Sigmoid colon (tissue), 7 donors: Measurements from ENCODE around the gene C1QTNF6. TPM values are rescaled to one million over a fixed set of nuclear protein-coding genes. Genes with fewer than 3 reads are reported as not detected.

Experiments
- DNase-seq: peaks from one replicate; pipeline ENCODE4 v3.0.0-alpha.2; 2019
- H3K27ac ChIP-seq, 4 donors: fragments of 200-600 bp; sonication (generic); one replicate each; pipeline ENCODE4 v1.5.1; 2016 to 2019; ENCODE audit warnings: mild to moderate bottlenecking in 1 of 4
- H3K27me3 ChIP-seq, 3 donors: fragments of 200-600 bp; sonication (generic); one replicate each; pipeline ENCODE4 v1.5.1; 2019; ENCODE audit warnings: mild to moderate bottlenecking in 1 of 3
- H3K36me3 ChIP-seq, 4 donors: fragments of 200-600 bp; sonication (generic); one replicate each; pipeline ENCODE4 v1.5.1; 2016 to 2019
- H3K4me1 ChIP-seq, 4 donors: fragments of 200-600 bp; sonication (generic); one replicate each; pipeline ENCODE4 v1.5.1; 2017 to 2019
- H3K4me3 ChIP-seq, 4 donors: fragments of 200-600 bp; sonication (generic); one replicate each; pipeline ENCODE4 v1.5.1; 2017 to 2019; ENCODE audit warnings: mild to moderate bottlenecking in 2 of 4, moderate library complexity in 1 of 4
- H3K9me3 ChIP-seq, 4 donors: fragments of 200-600 bp in 3 of 4; sonication (generic) in 3 of 4; one replicate each; pipeline versions ENCODE4 v1.5.1 to v1.6.1; 2013 to 2019
- CTCF ChIP-seq, 4 experiments: fragments of 450-650 bp in 3 of 4; fragments of 200-600 bp in 1 of 4; IDR thresholded peaks; one replicate each; pipeline ENCODE4 v1.5.1; 2016 to 2019; ENCODE audit warnings: antibody characterized with exemption in 4 of 4, mild to moderate bottlenecking in 3 of 4, moderate library complexity in 2 of 4
- EP300 ChIP-seq, 4 donors: sonication (generic); formaldehyde crosslinking; IDR thresholded peaks; one replicate each; pipeline ENCODE4 v1.6.1; 2017; ENCODE audit warnings: antibody characterized with exemption in 4 of 4
- POLR2A ChIP-seq, 2 donors: fragments of 450-650 bp; IDR thresholded peaks; one replicate each; pipeline ENCODE4 v1.6.1; 2016; ENCODE audit warnings: antibody characterized with exemption in 2 of 2, mild to moderate bottlenecking in 2 of 2, moderate library complexity in 2 of 2
- POLR2AphosphoS5 ChIP-seq, 4 donors: sonication (generic); formaldehyde crosslinking; IDR thresholded peaks; one replicate each; pipeline ENCODE4 v1.6.1; 2017; ENCODE audit warnings: antibody characterized with exemption in 4 of 4
- WGBS, 2 donors: extraction: QIAGEN DNeasy Blood & Tissue Kit; methylation state at CpG; one replicate each; pipeline ENCODE4 v1.1.7; 2013; 5-methylcytosine and 5-hydroxymethylcytosine counted together
- intact Hi-C: fragments of 100-400 bp; cut with DNase I; formaldehyde crosslinking; loops from one replicate; pipeline ENCODE4 v1.15.1; 2023
- polyA plus RNA-seq, 3 donors: library from polyadenylated mRNA; stranded (reverse); fragments of 200-250 nt; gene quantifications; one replicate each; pipeline ENCODE4 v1.2.3, GENCODE V29; 2013
- total RNA-seq, 4 donors: library from RNA; depleted of rRNA; stranded (reverse); fragments of >200 nt; gene quantifications; one replicate each; pipeline ENCODE4 v1.1.0, GENCODE V29; 2016
- donor health status: healthy with polysubstance abuse.
- donor health status: Bipolar disorder and iron deficiency.
- donor health status: healthy.

Gene C1QTNF6
- total and polyA plus RNA-seq, 7 donors = 1.1 to 12.1 (median 1.8) TPM

GRCh38 chr22:37229012-37229804 is 41.2 kb upstream of the C1QTNF6 start:
- Histone ChIP-seq H3K9me3 (no peaks in the 10 kb centered on the region), H3K36me3 (no peaks in the 10 kb centered on the region), H3K4me1 (peaks cover 0 to 14% (median 0%) of the 10 kb centered on the region in 4 donors), H3K27ac (peak overlapping the region in 1 of 4 donors; percentile 12), H3K27me3 (peaks cover 0 to 33% (median 5%) of the 10 kb centered on the region in 3 donors), H3K4me3 (no peak overlapping the region)
- intact Hi-C loops = no loop called here
- WGBS, 2 donors = 61 to 79% methylated on average over 7 of the region's 7 CpGs
- TF ChIP-seq POLR2A (IDR thresholded peaks at IDR 0.05) = no peak
- TF ChIP-seq POLR2AphosphoS5 (IDR thresholded peaks at IDR 0.05) = no peak
- TF ChIP-seq EP300 (IDR thresholded peaks at IDR 0.05) = no peak
- TF ChIP-seq CTCF (IDR thresholded peaks at IDR 0.05) = no peak
- DNase-seq = no peak

GRCh38 chr22:37228106-37229011 is 40.3 kb upstream of the C1QTNF6 start:
- 52 to 68% methylated on average over 20 of the region's 20 CpGs for WGBS, 2 donors
- no peak overlapping the region for H3K4me3 ChIP-seq
- H3K36me3 ChIP-seq = no peaks in the 10 kb centered on the region
- H3K27me3 ChIP-seq = peaks cover 0 to 25% (median 0%) of the 10 kb centered on the region in 3 donors
- intact Hi-C loops = no loop called here
- no peak overlapping the region for H3K27ac ChIP-seq
- no peaks in the 10 kb centered on the region for H3K9me3 ChIP-seq
- TF ChIP-seq EP300 (IDR thresholded peaks at IDR 0.05) = no peak
- no peak for TF ChIP-seq POLR2A (IDR thresholded peaks at IDR 0.05)
- no peak for TF ChIP-seq POLR2AphosphoS5 (IDR thresholded peaks at IDR 0.05)
- TF ChIP-seq CTCF (IDR thresholded peaks at IDR 0.05) = no peak
- H3K4me1 ChIP-seq = peaks cover 0 to 14% (median 0%) of the 10 kb centered on the region in 4 donors
- no peak for DNase-seq

- Histone ChIP-seq H3K4me3 (no peak overlapping the region), H3K4me1 (peaks cover 0 to 14% (median 0%) of the 10 kb centered on the region in 4 donors), H3K9me3 (no peaks in the 10 kb centered on the region), H3K27me3 (peaks cover 0 to 10% (median 0%) of the 10 kb centered on the region in 3 donors), H3K36me3 (no peaks in the 10 kb centered on the region), H3K27ac (no peak overlapping the region)
- no peak for DNase-seq
- intact Hi-C loops = no loop called here
- 88 to 95% methylated on average over 14 of the region's 14 CpGs for WGBS, 2 donors
- no peak for TF ChIP-seq CTCF (IDR thresholded peaks at IDR 0.05)
- TF ChIP-seq EP300 (IDR thresholded peaks at IDR 0.05) = no peak
- TF ChIP-seq POLR2AphosphoS5 (IDR thresholded peaks at IDR 0.05) = no peak
- no peak for TF ChIP-seq POLR2A (IDR thresholded peaks at IDR 0.05)
Measured at GRCh38 chr22:37226514-37226913, 38.5 kb upstream of the C1QTNF6 start.

GRCh38 chr22:37226087-37226486 is 38.0 kb upstream of the C1QTNF6 start:
- Histone ChIP-seq H3K9me3 (no peaks in the 10 kb centered on the region), H3K36me3 (no peaks in the 10 kb centered on the region), H3K27ac (no peak overlapping the region), H3K4me3 (no peak overlapping the region), H3K4me1 (peaks cover 0 to 14% (median 0%) of the 10 kb centered on the region in 4 donors), H3K27me3 (peaks cover 0 to 10% (median 0%) of the 10 kb centered on the region in 3 donors)
- intact Hi-C loops = no loop called here
- WGBS, 2 donors = 92 to 93% methylated on average over 4 of the region's 4 CpGs
- DNase-seq = no peak
- TF ChIP-seq POLR2A (IDR thresholded peaks at IDR 0.05) (no peak), POLR2AphosphoS5 (IDR thresholded peaks at IDR 0.05) (no peak), CTCF (IDR thresholded peaks at IDR 0.05) (no peak), EP300 (IDR thresholded peaks at IDR 0.05) (no peak)
